ENCODE measurements around the gene TFPT.

DNA sequence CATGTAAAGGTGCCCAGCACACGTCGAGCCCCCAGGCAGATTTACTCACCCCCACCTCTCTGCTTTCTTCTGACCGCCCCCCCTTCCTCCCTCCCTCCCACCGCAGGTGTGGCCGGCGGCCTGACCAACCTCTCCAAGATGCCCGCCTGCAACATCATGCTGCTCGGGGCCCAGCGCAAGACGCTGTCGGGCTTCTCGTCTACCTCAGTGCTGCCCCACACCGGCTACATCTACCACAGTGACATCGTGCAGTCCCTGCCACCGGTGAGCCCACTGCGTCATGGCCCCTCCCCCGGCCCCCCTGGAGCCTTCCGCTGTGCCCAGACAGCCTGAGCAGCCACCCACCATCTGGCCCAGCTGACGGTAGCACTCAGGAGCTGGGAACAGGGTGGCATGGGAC lies 8.9 kb upstream of the TFPT start:
- TF ChIP-seq, protein P1, sequence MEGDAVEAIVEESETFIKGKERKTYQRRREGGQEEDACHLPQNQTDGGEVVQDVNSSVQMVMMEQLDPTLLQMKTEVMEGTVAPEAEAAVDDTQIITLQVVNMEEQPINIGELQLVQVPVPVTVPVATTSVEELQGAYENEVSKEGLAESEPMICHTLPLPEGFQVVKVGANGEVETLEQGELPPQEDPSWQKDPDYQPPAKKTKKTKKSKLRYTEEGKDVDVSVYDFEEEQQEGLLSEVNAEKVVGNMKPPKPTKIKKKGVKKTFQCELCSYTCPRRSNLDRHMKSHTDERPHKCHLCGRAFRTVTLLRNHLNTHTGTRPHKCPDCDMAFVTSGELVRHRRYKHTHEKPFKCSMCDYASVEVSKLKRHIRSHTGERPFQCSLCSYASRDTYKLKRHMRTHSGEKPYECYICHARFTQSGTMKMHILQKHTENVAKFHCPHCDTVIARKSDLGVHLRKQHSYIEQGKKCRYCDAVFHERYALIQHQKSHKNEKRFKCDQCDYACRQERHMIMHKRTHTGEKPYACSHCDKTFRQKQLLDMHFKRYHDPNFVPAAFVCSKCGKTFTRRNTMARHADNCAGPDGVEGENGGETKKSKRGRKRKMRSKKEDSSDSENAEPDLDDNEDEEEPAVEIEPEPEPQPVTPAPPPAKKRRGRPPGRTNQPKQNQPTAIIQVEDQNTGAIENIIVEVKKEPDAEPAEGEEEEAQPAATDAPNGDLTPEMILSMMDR (IDR thresholded peaks at IDR 0.05) = no peak
- no peak for TF ChIP-seq POLR2A (IDR thresholded peaks at IDR 0.05)
